Activated naive CD8-positive, alpha-beta T cell treated with anti-CD3 and anti-CD28 coated beads, Interleukin-2, amount 50 U/mL, for 24 hours (primary cell): ENCODE data around the gene UBE2V1.

Source experiments
- ATAC-seq: fragments of 150-1000 bp; cut with Tn5 transposase; one replicate; pipeline ENCODE4 v1.10.0; 2021
- DNase-seq: peaks from one replicate; pipeline ENCODE4 v3.0.0; 2021
- H3K27ac Mint-ChIP-seq: one replicate; pipeline ENCODE4 v1.8.0; 2021; ENCODE audit warnings: mild to moderate bottlenecking, mixed read lengths
- H3K27me3 Mint-ChIP-seq: one replicate; pipeline ENCODE4 v1.8.0; 2021; ENCODE audit warnings: mixed read lengths
- H3K36me3 Mint-ChIP-seq: one replicate; pipeline ENCODE4 v1.8.0; 2021; ENCODE audit warnings: low read depth, mixed read lengths
- H3K4me1 Mint-ChIP-seq: one replicate; pipeline ENCODE4 v1.8.0; 2021; ENCODE audit warnings: mixed read lengths
- H3K4me3 Mint-ChIP-seq: one replicate; pipeline ENCODE4 v1.8.0; 2021; ENCODE audit warnings: mild to moderate bottlenecking, moderate library complexity, mixed read lengths
- H3K9me3 Mint-ChIP-seq: one replicate; pipeline ENCODE4 v1.8.0; 2021; ENCODE audit warnings: mixed read lengths

UBE2V1 gene

GRCh38 chr20:50128520-50128905 is 15.6 kb upstream of the UBE2V1 start:
- H3K27ac Mint-ChIP-seq: no peak overlapping the region
- no peaks in the 10 kb centered on the region for H3K27me3 Mint-ChIP-seq
- H3K4me3 Mint-ChIP-seq: no peak overlapping the region
- DNase-seq: no peak
- peaks cover 21% of the 10 kb centered on the region for H3K36me3 Mint-ChIP-seq
- no peaks in the 10 kb centered on the region for H3K9me3 Mint-ChIP-seq
- no peak for ATAC-seq
- H3K4me1 Mint-ChIP-seq: no peaks in the 10 kb centered on the region

GRCh38 chr20:50127587-50128519 is 14.9 kb upstream of the UBE2V1 start:
- Mint-ChIP-seq H3K4me1 (no peaks in the 10 kb centered on the region), H3K27me3 (no peaks in the 10 kb centered on the region), H3K9me3 (no peaks in the 10 kb centered on the region), H3K36me3 (peaks cover 23% of the 10 kb centered on the region), H3K27ac (no peak overlapping the region), H3K4me3 (no peak overlapping the region)
- no peak for DNase-seq
- no peak for ATAC-seq

- Mint-ChIP-seq H3K27me3 (no peaks in the 10 kb centered on the region), H3K27ac (no peak overlapping the region), H3K4me1 (no peaks in the 10 kb centered on the region), H3K36me3 (peaks cover 25% of the 10 kb centered on the region), H3K9me3 (no peaks in the 10 kb centered on the region), H3K4me3 (no peak overlapping the region)
- DNase-seq (no peak), ATAC-seq (no peak)
Measured at GRCh38 chr20:50126662-50127061, 13.7 kb upstream of the UBE2V1 start.

- Mint-ChIP-seq H3K4me3 (no peak overlapping the region), H3K4me1 (peaks cover 2% of the 10 kb centered on the region), H3K36me3 (peaks cover 22% of the 10 kb centered on the region), H3K27ac (no peak overlapping the region), H3K9me3 (no peaks in the 10 kb centered on the region), H3K27me3 (no peaks in the 10 kb centered on the region)
- ATAC-seq (no peak), DNase-seq (no peak)
Measured at GRCh38 chr20:50125279-50125678, 12.3 kb upstream of the UBE2V1 start.

- Mint-ChIP-seq H3K27me3 (no peaks in the 10 kb centered on the region), H3K27ac (no peak overlapping the region), H3K9me3 (no peaks in the 10 kb centered on the region), H3K4me1 (peaks cover 2% of the 10 kb centered on the region), H3K4me3 (no peak overlapping the region), H3K36me3 (peaks cover 19% of the 10 kb centered on the region)
- DNase-seq (no peak), ATAC-seq (no peak)
Measured at GRCh38 chr20:50124496-50124895, 11.5 kb upstream of the UBE2V1 start.

- DNase-seq (no peak), ATAC-seq (no peak)
- H3K9me3 Mint-ChIP-seq: no peaks in the 10 kb centered on the region
- H3K36me3 Mint-ChIP-seq: peaks cover 16% of the 10 kb centered on the region
- H3K4me1 Mint-ChIP-seq: peaks cover 2% of the 10 kb centered on the region
- H3K27ac Mint-ChIP-seq: no peak overlapping the region
- H3K27me3 Mint-ChIP-seq: no peaks in the 10 kb centered on the region
- H3K4me3 Mint-ChIP-seq: no peak overlapping the region
Measured at GRCh38 chr20:50123418-50123817, 10.5 kb upstream of the UBE2V1 start.

- Mint-ChIP-seq H3K9me3 (no peaks in the 10 kb centered on the region), H3K4me1 (peaks cover 2% of the 10 kb centered on the region), H3K4me3 (no peak overlapping the region), H3K27me3 (no peaks in the 10 kb centered on the region), H3K36me3 (peaks cover 15% of the 10 kb centered on the region), H3K27ac (no peak overlapping the region)
- no peak for DNase-seq
- ATAC-seq: no peak
Measured at GRCh38 chr20:50122763-50123162, 9.8 kb upstream of the UBE2V1 start.

GRCh38 chr20:50121858-50122271 is 8.9 kb upstream of the UBE2V1 start:
- Mint-ChIP-seq H3K27ac (no peak overlapping the region), H3K4me1 (peaks cover 2% of the 10 kb centered on the region), H3K4me3 (no peak overlapping the region), H3K9me3 (no peaks in the 10 kb centered on the region), H3K36me3 (peaks cover 8% of the 10 kb centered on the region), H3K27me3 (no peaks in the 10 kb centered on the region)
- ATAC-seq: no peak
- DNase-seq: no peak

- Mint-ChIP-seq H3K27ac (no peak overlapping the region), H3K27me3 (no peaks in the 10 kb centered on the region), H3K4me3 (no peak overlapping the region), H3K9me3 (no peaks in the 10 kb centered on the region), H3K4me1 (peaks cover 5% of the 10 kb centered on the region), H3K36me3 (peaks cover 8% of the 10 kb centered on the region)
- DNase-seq (peak; percentile 52), ATAC-seq (peak; percentile 73)
Measured at GRCh38 chr20:50120935-50121693, 8.2 kb upstream of the UBE2V1 start.

- ATAC-seq: no peak
- H3K4me3 Mint-ChIP-seq: no peak overlapping the region
- no peak overlapping the region for H3K27ac Mint-ChIP-seq
- DNase-seq: no peak
- no peaks in the 10 kb centered on the region for H3K27me3 Mint-ChIP-seq
- peaks cover 6% of the 10 kb centered on the region for H3K36me3 Mint-ChIP-seq
- no peaks in the 10 kb centered on the region for H3K9me3 Mint-ChIP-seq
- H3K4me1 Mint-ChIP-seq: peaks cover 32% of the 10 kb centered on the region
Measured at GRCh38 chr20:50118203-50118602, 5.3 kb upstream of the UBE2V1 start.

- H3K36me3 Mint-ChIP-seq: peaks cover 7% of the 10 kb centered on the region
- DNase-seq (no peak), ATAC-seq (no peak)
Measured at GRCh38 chr20:50116368-50116999, 3.5 kb upstream of the UBE2V1 start.

GRCh38 chr20:50115591-50116367 is 2.8 kb upstream of the UBE2V1 start:
- Mint-ChIP-seq H3K9me3 (no peaks in the 10 kb centered on the region), H3K36me3 (peaks cover 11% of the 10 kb centered on the region), H3K4me3 (peak overlapping the region; percentile 100), H3K27ac (peak overlapping the region; percentile 93), H3K4me1 (peaks cover 49% of the 10 kb centered on the region), H3K27me3 (no peaks in the 10 kb centered on the region)
- DNase-seq: peak; percentile 91
- ATAC-seq: peak; percentile 87

More at GRCh38 chr20:50116368-50116999, 3.5 kb upstream of the UBE2V1 start:
- no peaks in the 10 kb centered on the region for H3K9me3 Mint-ChIP-seq
- peak overlapping the region; percentile 100 for H3K4me3 Mint-ChIP-seq
- peaks cover 44% of the 10 kb centered on the region for H3K4me1 Mint-ChIP-seq
- peak overlapping the region; percentile 93 for H3K27ac Mint-ChIP-seq
- no peaks in the 10 kb centered on the region for H3K27me3 Mint-ChIP-seq

- DNase-seq: no peak
- peaks cover 56% of the 10 kb centered on the region for H3K4me1 Mint-ChIP-seq
- H3K9me3 Mint-ChIP-seq: no peaks in the 10 kb centered on the region
- H3K27me3 Mint-ChIP-seq: no peaks in the 10 kb centered on the region
- peak overlapping the region; percentile 93 for H3K27ac Mint-ChIP-seq
- H3K36me3 Mint-ChIP-seq: peaks cover 16% of the 10 kb centered on the region
- no peak for ATAC-seq
- H3K4me3 Mint-ChIP-seq: peak overlapping the region; percentile 100
Measured at GRCh38 chr20:50115041-50115512, 2.1 kb upstream of the UBE2V1 start.
